HEK293 (cell line): ENCODE measurements around the gene CCDC183.

ENCODE experiments used
- CTCF ChIA-PET: fragments of 350-600 bp; formaldehyde crosslinking; extraction: SDS; loops from one replicate; lab custom pipeline; 2021; ENCODE audit warnings: antibody characterized with exemption; lab: Yijun Ruan, JAX
- POLR2A ChIA-PET: fragments of 300-600 bp; formaldehyde crosslinking; extraction: SDS; loops from one replicate; lab custom pipeline; 2020; ENCODE audit warnings: antibody characterized with exemption, inconsistent platforms; lab: Yijun Ruan, JAX
- H3K27ac ChIP-seq: fragments of 200-500 bp; sonication (Bioruptor generic); 2 replicates; pipeline ENCODE4 v1.5.1; 2014; ENCODE audit warnings: low read depth, low read length, control low read depth, inconsistent platforms; ENCODE audit errors: extremely low read depth
- H3K36me3 ChIP-seq, 2 experiments: fragments of 200-500 bp in 1 of 2; sonication (Bioruptor generic) in 1 of 2; 1 replicate in 1 of 2; 2 replicates in 1 of 2; pipeline ENCODE4 v1.5.1; 2014 to 2017; ENCODE audit warnings: inconsistent platforms in 2 of 2, low read length in 2 of 2; ENCODE audit not compliant: control insufficient read depth in 2 of 2, insufficient read depth in 1 of 2
- H3K4me1 ChIP-seq: fragments of 200-500 bp; sonication (Bioruptor generic); 2 replicates; pipeline ENCODE4 v1.5.1; 2014; ENCODE audit warnings: mild to moderate bottlenecking, low read length, inconsistent platforms; ENCODE audit not compliant: control insufficient read depth, insufficient read depth
- H3K4me3 ChIP-seq: 2 replicates; pipeline ENCODE4 v1.5.1; 2011; ENCODE audit warnings: low read depth, mild to moderate bottlenecking, control low read depth, low read length, moderate library complexity
- H3K9me3 ChIP-seq: fragments of 200-500 bp; sonication (Bioruptor generic); 2 replicates; pipeline ENCODE4 v1.5.1; 2014; ENCODE audit warnings: low read depth, low read length, inconsistent platforms; ENCODE audit not compliant: control insufficient read depth, insufficient read depth
- EGR2 ChIP-seq: fragments of 450-650 bp; formaldehyde crosslinking; IDR thresholded peaks from 2 replicates; pipeline ENCODE4 v1.5.1; 2016; ENCODE audit warnings: low read depth, missing biosample characterization, missing genetic modification characterization
- HOXD13 ChIP-seq: sonication (generic); formaldehyde crosslinking; IDR thresholded peaks from 2 replicates; pipeline ENCODE4 v1.8.0; 2022; ENCODE audit warnings: missing genetic modification reagents, borderline replicate concordance
- MZF1 ChIP-seq: fragments of 450-650 bp; formaldehyde crosslinking; IDR thresholded peaks from 2 replicates; pipeline ENCODE4 v1.5.1; 2017; ENCODE audit warnings: missing biosample characterization, missing genetic modification characterization, borderline replicate concordance
- PRDM1 ChIP-seq: fragments of 450-650 bp; formaldehyde crosslinking; IDR thresholded peaks from 2 replicates; pipeline ENCODE4; 2016; ENCODE audit warnings: missing biosample characterization, missing genetic modification characterization
- PRDM2 ChIP-seq: fragments of 450-650 bp; formaldehyde crosslinking; IDR thresholded peaks from 2 replicates; pipeline ENCODE4 v1.5.1; 2016; ENCODE audit warnings: missing biosample characterization, missing genetic modification characterization, borderline replicate concordance
- ZBTB10 ChIP-seq: fragments of 450-650 bp; formaldehyde crosslinking; IDR thresholded peaks from 2 replicates; pipeline ENCODE4 v1.5.1; 2016; ENCODE audit warnings: missing biosample characterization, missing genetic modification characterization
- ZFP3 ChIP-seq: fragments of 450-650 bp; formaldehyde crosslinking; IDR thresholded peaks from 2 replicates; pipeline ENCODE4 v1.5.1; 2016; ENCODE audit warnings: low read depth, missing biosample characterization, missing genetic modification characterization
- ZNF114 ChIP-seq: fragments of 450-650 bp; formaldehyde crosslinking; IDR thresholded peaks from 2 replicates; pipeline ENCODE4 v1.5.0; 2017; ENCODE audit warnings: missing biosample characterization, missing genetic modification characterization
- ZNF24 ChIP-seq: fragments of 450-650 bp; formaldehyde crosslinking; IDR thresholded peaks from 2 replicates; pipeline ENCODE4 v1.5.1; 2016; ENCODE audit warnings: missing biosample characterization, missing genetic modification characterization
- ZNF335 ChIP-seq: fragments of 450-650 bp; formaldehyde crosslinking; conservative IDR thresholded peaks from 2 replicates; pipeline ENCODE4 v1.5.1; 2016; ENCODE audit warnings: missing biosample characterization, missing genetic modification characterization
- ZNF488 ChIP-seq: fragments of 450-650 bp; formaldehyde crosslinking; IDR thresholded peaks from 2 replicates; pipeline ENCODE4 v1.5.1; 2016; ENCODE audit warnings: missing biosample characterization, missing genetic modification characterization
- ZNF529 ChIP-seq: fragments of 450-650 bp; formaldehyde crosslinking; IDR thresholded peaks from 2 replicates; pipeline ENCODE4 v1.5.1; 2017; ENCODE audit warnings: missing genetic modification characterization, missing biosample characterization; ENCODE audit not compliant: insufficient replicate concordance
- ZNF600 ChIP-seq: fragments of 450-650 bp; formaldehyde crosslinking; IDR thresholded peaks from 2 replicates; pipeline ENCODE4 v1.5.1; 2016; ENCODE audit warnings: missing biosample characterization, missing genetic modification characterization
- ZNF658 ChIP-seq: fragments of 450-650 bp; formaldehyde crosslinking; IDR thresholded peaks from 2 replicates; pipeline ENCODE4; 2016; ENCODE audit warnings: missing biosample characterization, missing genetic modification characterization
- ZNF692 ChIP-seq: fragments of 450-650 bp; formaldehyde crosslinking; IDR thresholded peaks from 2 replicates; pipeline ENCODE4 v1.5.1; 2016; ENCODE audit warnings: missing biosample characterization, missing genetic modification characterization
- ZNF707 ChIP-seq: fragments of 450-650 bp; formaldehyde crosslinking; IDR thresholded peaks from 2 replicates; pipeline ENCODE4 v1.5.1; 2016; ENCODE audit warnings: missing biosample characterization, missing genetic modification characterization
- TF ChIP-seq, protein P1 (sequence below): fragments of 450-650 bp; IDR thresholded peaks from 2 replicates; pipeline ENCODE4 v1.5.1; 2018; ENCODE audit warnings: missing biosample characterization, missing genetic modification characterization

Gene CCDC183

DNA sequence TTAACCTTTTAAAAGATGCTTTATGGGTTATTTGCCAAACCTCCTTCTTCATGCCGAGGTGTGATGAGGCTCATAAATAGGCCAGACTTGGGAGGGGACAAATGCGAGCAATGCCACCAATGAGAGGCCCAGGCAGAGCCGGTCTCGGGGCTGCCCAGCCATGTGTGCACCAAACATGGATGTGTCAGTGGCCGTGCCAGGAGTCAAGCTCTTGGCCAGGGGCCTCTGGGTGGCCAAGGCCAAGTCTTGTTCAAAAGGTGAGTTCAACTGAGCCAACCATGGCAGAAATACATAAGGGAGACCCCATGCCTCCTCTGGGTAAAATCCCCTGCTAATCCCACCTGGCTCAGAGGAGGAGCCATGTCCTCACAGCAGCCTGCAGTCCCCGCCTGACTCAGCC lies 20.9 kb upstream of the CCDC183 start (continued):
- no peak for TF ChIP-seq ZNF488 (tag by site-specific recombination)
- TF ChIP-seq EGR2 (tag by site-specific recombination): no peak
- no peak for TF ChIP-seq ZNF600
- no peak for TF ChIP-seq ZNF335
- no peak for TF ChIP-seq ZNF692 (tag by site-specific recombination)
- TF ChIP-seq ZNF114 (tag by site-specific recombination): no peak
- TF ChIP-seq, all 188 proteins: peak for 0

- Histone ChIP-seq H3K36me3 (no peaks in the 10 kb centered on the region), H3K4me1 (no peaks in the 10 kb centered on the region), H3K27ac (no peak overlapping the region), H3K4me3 (no peak overlapping the region), H3K9me3 (no peaks in the 10 kb centered on the region)
- CTCF ChIA-PET: interaction anchor here (1.5 to 8.2 kb wide), 5 partner anchors 9 to 459 kb away, joined by 3 to 79 read pairs (median 30); partner anchors contain the start of gene LCN8
- TF ChIP-seq, protein P1, sequence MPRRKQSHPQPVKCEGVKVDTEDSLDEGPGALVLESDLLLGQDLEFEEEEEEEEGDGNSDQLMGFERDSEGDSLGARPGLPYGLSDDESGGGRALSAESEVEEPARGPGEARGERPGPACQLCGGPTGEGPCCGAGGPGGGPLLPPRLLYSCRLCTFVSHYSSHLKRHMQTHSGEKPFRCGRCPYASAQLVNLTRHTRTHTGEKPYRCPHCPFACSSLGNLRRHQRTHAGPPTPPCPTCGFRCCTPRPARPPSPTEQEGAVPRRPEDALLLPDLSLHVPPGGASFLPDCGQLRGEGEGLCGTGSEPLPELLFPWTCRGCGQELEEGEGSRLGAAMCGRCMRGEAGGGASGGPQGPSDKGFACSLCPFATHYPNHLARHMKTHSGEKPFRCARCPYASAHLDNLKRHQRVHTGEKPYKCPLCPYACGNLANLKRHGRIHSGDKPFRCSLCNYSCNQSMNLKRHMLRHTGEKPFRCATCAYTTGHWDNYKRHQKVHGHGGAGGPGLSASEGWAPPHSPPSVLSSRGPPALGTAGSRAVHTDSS (tag by site-specific recombination): no peak
- no peak for TF ChIP-seq ZNF707 (tag by site-specific recombination)
- POLR2A ChIA-PET: interaction anchor here (1.1 to 1.5 kb wide), 3 partner anchors 16 to 464 kb away, joined by 3 to 6 read pairs (median 3); no protein-coding TSS in a partner anchor
These were observed 19.2 kb upstream of the CCDC183 start for GRCh38 chr9:136776947-136777346.

DNA sequence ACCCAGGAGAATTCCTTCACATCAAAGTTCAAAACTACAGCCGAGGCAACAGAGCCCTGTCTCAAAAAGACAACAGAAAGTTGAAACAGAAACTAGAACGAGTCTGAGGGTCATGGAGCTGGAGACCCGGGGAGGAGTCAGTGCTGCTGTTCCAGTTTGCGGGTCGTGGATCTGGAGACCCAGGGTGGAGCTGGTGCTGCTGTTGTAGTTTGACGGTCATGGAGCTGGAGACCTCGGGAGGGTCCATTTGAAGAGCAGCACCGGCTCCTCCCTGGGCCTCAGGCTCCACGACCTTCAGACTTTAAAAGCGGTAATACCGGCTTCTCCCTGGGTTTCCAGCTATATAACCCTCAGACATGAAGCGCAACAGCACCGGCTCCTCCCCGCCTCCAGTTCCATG lies 18.8 kb upstream of the CCDC183 start:
- Histone ChIP-seq H3K4me1 (no peaks in the 10 kb centered on the region), H3K9me3 (no peaks in the 10 kb centered on the region), H3K27ac (no peak overlapping the region), H3K4me3 (no peak overlapping the region), H3K36me3 (no peaks in the 10 kb centered on the region)
- TF ChIP-seq MZF1 (tag by site-specific recombination): no peak
- TF ChIP-seq PRDM2 (tag by site-specific recombination): no peak
- no peak for TF ChIP-seq ZFP3
- no peak for TF ChIP-seq ZNF529 (tag by site-specific recombination)
- TF ChIP-seq PRDM1: no peak
- no peak for TF ChIP-seq HOXD13 (CRISPR knock-in tag)
- TF ChIP-seq ZNF658 (tag by site-specific recombination): no peak
- TF ChIP-seq ZNF24: no peak
- TF ChIP-seq ZBTB10: no peak
- ChIA-PET CTCF (interaction anchor here (0.8 to 8.2 kb wide), 9 partner anchors 10 to 459 kb away, joined by 3 to 79 read pairs (median 5); partner anchors contain the start of genes LCN15 and LCN8), POLR2A (interaction anchor here (0.7 to 1.9 kb wide), 5 partner anchors 12 to 463 kb away, joined by 3 to 12 read pairs (median 3); no protein-coding TSS in a partner anchor)
